ENCODE measurements around the gene UTP25. TPM values are rescaled to one million over a fixed set of nuclear protein-coding genes. Genes with fewer than 3 reads are reported as not detected.

Gene UTP25
- total RNA-seq, 2 donors from 2014 or later: 5.2 to 6.4 TPM

DNA sequence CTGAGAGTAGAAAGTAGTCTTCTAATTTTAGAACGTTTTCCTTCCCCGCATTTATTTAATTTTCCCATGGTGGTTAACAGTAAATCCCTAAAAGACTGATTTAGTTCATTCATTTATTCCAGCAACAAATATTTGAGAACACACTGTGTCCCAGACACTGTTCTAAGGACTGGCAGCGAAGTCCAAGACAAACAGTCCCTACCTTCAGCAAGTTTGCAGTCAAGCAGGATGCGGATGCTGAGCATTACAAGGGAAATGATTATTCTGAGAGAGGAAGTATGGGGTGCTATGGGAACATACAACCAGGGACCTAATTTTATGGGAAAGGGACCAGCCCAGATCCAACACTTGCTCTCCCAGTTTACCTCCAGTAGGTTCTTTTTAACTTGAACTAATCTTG is 42.2 kb upstream of the UTP25 start:
- Histone ChIP-seq H3K27me3 (no peaks in the 10 kb centered on the region), H3K4me3 (no peak overlapping the region), H3K27ac (no peak overlapping the region), H3K36me3 (no peaks in the 10 kb centered on the region), H3K4me1 (peaks cover 6% of the 10 kb centered on the region), H3K9ac (ENCODE audit: low read depth in 2 of 2, low read length in 2 of 2) (no peak overlapping the region), H3K9me3 (no peaks in the 10 kb centered on the region)
- DNase-seq: no peak
- intact Hi-C loops (cut with DNase I): no loop called here
- TF ChIP-seq, protein P1, sequence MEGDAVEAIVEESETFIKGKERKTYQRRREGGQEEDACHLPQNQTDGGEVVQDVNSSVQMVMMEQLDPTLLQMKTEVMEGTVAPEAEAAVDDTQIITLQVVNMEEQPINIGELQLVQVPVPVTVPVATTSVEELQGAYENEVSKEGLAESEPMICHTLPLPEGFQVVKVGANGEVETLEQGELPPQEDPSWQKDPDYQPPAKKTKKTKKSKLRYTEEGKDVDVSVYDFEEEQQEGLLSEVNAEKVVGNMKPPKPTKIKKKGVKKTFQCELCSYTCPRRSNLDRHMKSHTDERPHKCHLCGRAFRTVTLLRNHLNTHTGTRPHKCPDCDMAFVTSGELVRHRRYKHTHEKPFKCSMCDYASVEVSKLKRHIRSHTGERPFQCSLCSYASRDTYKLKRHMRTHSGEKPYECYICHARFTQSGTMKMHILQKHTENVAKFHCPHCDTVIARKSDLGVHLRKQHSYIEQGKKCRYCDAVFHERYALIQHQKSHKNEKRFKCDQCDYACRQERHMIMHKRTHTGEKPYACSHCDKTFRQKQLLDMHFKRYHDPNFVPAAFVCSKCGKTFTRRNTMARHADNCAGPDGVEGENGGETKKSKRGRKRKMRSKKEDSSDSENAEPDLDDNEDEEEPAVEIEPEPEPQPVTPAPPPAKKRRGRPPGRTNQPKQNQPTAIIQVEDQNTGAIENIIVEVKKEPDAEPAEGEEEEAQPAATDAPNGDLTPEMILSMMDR (IDR thresholded peaks at IDR 0.05): no peak

DNA sequence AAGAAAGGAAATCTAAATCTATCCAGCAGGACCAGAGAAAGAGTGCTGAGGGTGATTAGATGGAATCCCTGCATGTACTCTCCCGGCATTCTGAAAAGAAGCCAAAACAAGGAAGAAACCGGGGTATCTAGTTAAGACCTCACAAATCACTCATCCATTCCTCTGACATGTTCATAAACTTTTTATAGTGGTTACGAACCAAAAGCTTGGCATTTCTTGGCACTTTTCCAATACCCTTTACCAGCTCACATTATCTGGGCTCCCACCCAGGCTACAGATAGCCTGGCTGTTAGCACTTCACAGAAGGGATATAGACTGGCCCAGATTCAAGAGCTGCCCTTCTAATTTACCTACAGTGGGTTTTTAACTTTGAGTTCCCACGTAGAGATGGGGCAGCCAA is 41.6 kb upstream of the UTP25 start:
- DNase-seq: no peak
- Histone ChIP-seq H3K36me3 (no peaks in the 10 kb centered on the region), H3K27ac (no peak overlapping the region), H3K4me3 (no peak overlapping the region), H3K9me3 (no peaks in the 10 kb centered on the region), H3K4me1 (peaks cover 7% of the 10 kb centered on the region), H3K9ac (ENCODE audit: low read depth in 2 of 2, low read length in 2 of 2) (no peak overlapping the region), H3K27me3 (no peaks in the 10 kb centered on the region)
- intact Hi-C loops (cut with DNase I): no loop called here
- TF ChIP-seq, protein P1 (IDR thresholded peaks at IDR 0.05): no peak

DNA sequence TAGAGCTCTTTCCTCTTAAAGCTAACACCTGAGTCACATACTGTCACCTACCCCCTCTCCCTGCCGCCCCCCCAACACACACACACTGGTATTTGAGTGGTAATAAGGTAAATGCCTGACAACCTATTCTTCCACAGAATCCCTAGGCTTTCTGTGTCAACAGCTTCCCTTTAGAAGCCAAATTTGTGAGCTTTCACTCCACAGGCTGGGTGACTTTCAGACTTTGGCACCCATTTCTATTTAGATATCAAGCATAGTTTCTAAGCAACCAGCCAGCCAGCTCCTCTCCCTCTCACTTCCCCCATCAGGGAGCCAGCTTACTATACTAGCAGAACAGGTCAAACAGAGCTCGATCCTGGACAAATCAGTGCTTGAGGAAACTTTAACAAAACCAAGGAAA is 40.2 kb upstream of the UTP25 start:
- Histone ChIP-seq H3K9ac (ENCODE audit: low read depth in 2 of 2, low read length in 2 of 2) (peak overlapping the region in 1 of 2 donors; percentile 65), H3K36me3 (no peaks in the 10 kb centered on the region), H3K4me1 (peaks cover 7% of the 10 kb centered on the region), H3K27ac (no peak overlapping the region), H3K4me3 (no peak overlapping the region), H3K27me3 (no peaks in the 10 kb centered on the region), H3K9me3 (no peaks in the 10 kb centered on the region)
- TF ChIP-seq, protein P1 (IDR thresholded peaks at IDR 0.05): no peak
- intact Hi-C loops (cut with DNase I): no loop called here
- DNase-seq: peak; percentile 62

DNA sequence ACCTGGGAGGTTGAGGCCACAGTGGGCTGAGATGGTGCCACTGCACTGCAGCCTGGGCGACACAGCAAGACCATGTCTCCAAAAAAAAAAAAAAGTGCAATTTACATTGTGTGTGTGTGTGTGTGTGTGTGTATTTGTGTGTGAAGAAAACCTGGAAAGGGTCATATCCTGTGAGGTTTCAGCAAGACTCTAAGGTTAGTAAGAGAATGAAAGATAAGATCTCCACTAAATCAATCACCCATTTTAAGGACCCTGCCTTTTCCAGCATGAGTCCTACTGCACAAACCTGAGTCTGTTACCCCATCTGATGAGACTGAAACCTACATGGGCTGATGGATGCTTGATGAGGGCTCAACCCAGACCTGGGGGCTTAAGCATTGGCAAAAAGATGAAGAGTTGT is 38.5 kb upstream of the UTP25 start:
- TF ChIP-seq, protein P1 (IDR thresholded peaks at IDR 0.05): no peak
- Histone ChIP-seq H3K27ac (no peak overlapping the region), H3K4me1 (peaks cover 7% of the 10 kb centered on the region), H3K27me3 (no peaks in the 10 kb centered on the region), H3K36me3 (no peaks in the 10 kb centered on the region), H3K9ac (ENCODE audit: low read depth in 2 of 2, low read length in 2 of 2) (no peak overlapping the region), H3K4me3 (no peak overlapping the region), H3K9me3 (no peaks in the 10 kb centered on the region)
- no peak for DNase-seq
- intact Hi-C loops (cut with DNase I): no loop called here

DNA sequence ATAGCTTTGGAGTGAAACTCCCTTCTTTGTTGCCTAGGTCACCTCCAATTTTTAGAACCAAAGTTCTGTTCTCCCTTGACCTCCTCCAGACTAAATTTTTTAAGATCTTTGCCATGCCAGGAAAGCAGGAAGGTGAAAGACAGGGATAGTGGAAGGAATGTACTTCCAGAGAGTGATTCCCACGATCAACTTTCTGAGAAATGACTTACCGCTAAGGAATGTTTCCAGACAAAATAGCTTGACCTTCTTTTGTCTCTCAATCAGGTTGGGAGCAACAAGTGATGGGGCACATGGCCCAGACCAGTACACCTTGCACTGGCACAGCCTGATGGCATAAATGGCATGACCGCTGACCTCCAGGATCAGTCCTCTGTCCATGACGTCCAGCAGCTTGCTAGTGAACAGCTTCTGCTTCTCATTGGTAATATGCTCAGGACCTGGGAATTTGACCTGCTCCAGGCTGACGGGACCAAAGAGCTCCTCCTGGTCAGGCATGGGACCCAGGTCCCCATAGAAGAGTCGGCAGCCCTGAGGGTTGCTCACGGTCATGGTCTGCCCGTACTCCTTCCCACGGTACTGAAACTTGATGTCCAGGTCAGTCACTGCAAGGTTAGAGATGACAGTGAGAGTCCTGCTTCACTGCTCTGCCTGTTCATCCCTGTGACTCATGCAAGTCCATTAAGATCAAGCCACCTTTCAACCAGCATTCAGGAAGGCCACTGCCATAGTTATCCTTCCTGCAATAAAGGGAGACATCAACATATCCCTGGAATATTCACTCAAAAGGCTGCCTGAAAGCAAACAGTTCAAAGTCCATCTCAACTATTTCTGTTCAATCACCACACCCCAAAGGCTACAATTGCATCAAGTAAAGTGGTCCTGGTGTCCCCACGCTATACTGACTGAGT is 37.2 kb upstream of the UTP25 start:
- intact Hi-C loops (cut with DNase I): no loop called here
- Histone ChIP-seq H3K4me1 (peaks cover 7% of the 10 kb centered on the region), H3K36me3 (no peaks in the 10 kb centered on the region), H3K4me3 (no peak overlapping the region), H3K27ac (peak overlapping the region; percentile 60), H3K9me3 (no peaks in the 10 kb centered on the region), H3K9ac (ENCODE audit: low read depth in 2 of 2, low read length in 2 of 2) (no peak overlapping the region), H3K27me3 (no peaks in the 10 kb centered on the region)
- DNase-seq: no peak
- TF ChIP-seq, protein P1 (IDR thresholded peaks at IDR 0.05): no peak

Data from colonic mucosa (tissue), 4 donors.